Parathyroid adenoma (tissue), 2 donors: ENCODE measurements around the gene USF2.

Source experiments
- H2AFZ ChIP-seq: fragments of 300-600 bp; sonication (generic); one replicate; pipeline ENCODE4 v1.7.0; 2017; ENCODE audit warnings: antibody characterized with exemption, mild to moderate bottlenecking
- H3K27ac ChIP-seq: fragments of 300-600 bp; sonication (generic); one replicate; pipeline ENCODE4 v1.7.0; 2017
- H3K27me3 ChIP-seq: fragments of 300-600 bp; sonication (generic); one replicate; pipeline ENCODE4 v1.7.0; 2017; ENCODE audit warnings: low read length; ENCODE audit not compliant: control insufficient read depth, insufficient read depth
- H3K36me3 ChIP-seq: fragments of 300-600 bp; sonication (generic); one replicate; pipeline ENCODE4 v1.7.0; 2017; ENCODE audit warnings: low read length; ENCODE audit not compliant: control insufficient read depth, insufficient read depth
- H3K4me1 ChIP-seq: fragments of 300-600 bp; sonication (generic); one replicate; pipeline ENCODE4 v1.7.0; 2017; ENCODE audit warnings: control low read depth
- H3K4me2 ChIP-seq: fragments of 300-600 bp; sonication (generic); one replicate; pipeline ENCODE4 v1.7.0; 2017; ENCODE audit warnings: low read length
- H3K4me3 ChIP-seq: fragments of 300-600 bp; sonication (generic); one replicate; pipeline ENCODE4 v1.7.0; 2017; ENCODE audit warnings: low read depth, low read length
- H3K79me2 ChIP-seq: fragments of 300-600 bp; sonication (generic); one replicate; pipeline ENCODE4 v1.7.0; 2017; ENCODE audit warnings: control low read depth
- H3K9ac ChIP-seq: fragments of 300-600 bp; sonication (generic); one replicate; pipeline ENCODE4 v1.7.0; 2017; ENCODE audit warnings: mild to moderate bottlenecking
- H3K9me3 ChIP-seq: fragments of 300-600 bp; sonication (generic); one replicate; pipeline ENCODE4 v1.7.0; 2017; ENCODE audit warnings: low read length; ENCODE audit not compliant: control insufficient read depth
- CTCF ChIP-seq: fragments of 300-600 bp; sonication (generic); IDR thresholded peaks from one replicate; pipeline ENCODE4 v1.7.0; 2017; ENCODE audit warnings: antibody characterized with exemption, mild to moderate bottlenecking
- donor health status: primary hyperparathyroidism.

Gene USF2

DNA sequence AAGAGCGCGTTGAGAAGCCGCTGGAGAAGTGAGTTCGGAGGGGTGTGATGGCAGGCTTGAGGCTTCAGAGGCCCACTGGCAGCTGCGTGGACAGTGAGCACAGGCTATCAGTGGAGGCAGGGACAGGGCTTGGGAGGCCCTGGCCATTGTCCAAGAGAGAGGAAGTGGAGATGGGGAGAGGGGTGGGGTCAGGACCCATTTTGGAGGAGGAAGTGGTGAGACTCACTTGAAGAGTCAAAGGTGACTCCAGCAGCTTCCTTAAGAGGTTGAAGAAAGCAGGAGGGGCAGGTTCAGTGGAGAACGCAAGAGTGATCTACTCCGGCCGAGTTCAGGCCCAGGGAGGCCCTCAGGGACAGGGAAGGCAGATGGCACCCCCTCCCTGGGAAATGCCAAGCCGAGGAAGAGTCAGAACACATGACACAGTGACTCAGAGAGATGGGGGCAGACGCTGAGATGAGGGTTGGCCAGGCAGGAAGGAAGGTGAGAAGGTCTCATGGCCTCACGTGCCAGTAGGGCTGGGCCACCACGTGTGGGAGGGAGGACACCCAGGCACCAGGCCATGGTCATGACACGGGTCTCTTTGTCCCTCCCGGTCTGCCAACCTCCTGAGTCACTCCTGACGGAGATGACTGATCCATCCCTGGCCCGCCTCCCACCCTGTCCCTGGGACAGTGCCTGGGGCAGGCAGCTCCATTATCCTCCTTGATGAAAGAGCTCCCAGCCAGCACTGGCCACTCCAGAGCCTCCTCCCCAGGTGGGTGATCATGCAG lies 50.1 kb downstream of the USF2 start:
- no peaks in the 10 kb centered on the region for H3K36me3 ChIP-seq
- H2AFZ ChIP-seq, result no peak overlapping the region
- no peak overlapping the region for H3K4me2 ChIP-seq
- no peak overlapping the region for H3K9ac ChIP-seq
- no peaks in the 10 kb centered on the region for H3K27me3 ChIP-seq
- no peaks in the 10 kb centered on the region for H3K9me3 ChIP-seq
- no peaks in the 10 kb centered on the region for H3K4me1 ChIP-seq
- no peak for TF ChIP-seq CTCF
- H3K4me3 ChIP-seq, result no peak overlapping the region
- no peaks in the 10 kb centered on the region for H3K79me2 ChIP-seq
- peak overlapping the region; percentile 22 for H3K27ac ChIP-seq

DNA sequence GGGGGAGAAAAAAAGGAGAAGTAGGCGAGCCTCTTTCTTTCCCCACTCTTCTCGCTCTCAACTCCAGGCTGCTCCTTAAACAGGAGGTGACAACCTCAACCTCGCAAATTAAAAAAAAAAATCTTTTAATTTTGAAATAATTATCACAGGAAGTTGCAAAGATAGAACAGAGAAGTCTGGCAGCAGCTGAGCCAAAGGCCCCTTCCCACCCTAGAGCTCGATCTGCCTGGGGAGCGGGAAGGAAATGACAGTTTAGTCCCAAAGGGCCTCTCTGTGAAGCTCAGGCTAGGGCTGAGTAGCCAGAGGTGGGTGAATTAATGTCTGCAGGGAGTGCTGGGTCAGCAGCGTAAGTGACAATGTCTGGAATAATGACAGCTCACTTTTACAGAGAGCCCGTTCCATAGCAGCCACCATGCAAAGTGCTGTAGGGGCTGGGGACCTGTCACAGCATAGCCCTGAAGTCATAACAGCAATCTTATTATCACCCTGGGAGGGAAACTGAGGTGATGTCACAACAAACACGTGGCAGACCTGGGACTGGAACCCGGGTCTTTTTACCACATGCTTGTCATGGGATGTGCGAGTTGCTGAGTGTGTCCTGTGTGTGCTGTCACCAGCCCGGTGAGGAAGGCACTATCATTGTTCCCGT lies 51.4 kb downstream of the USF2 start:
- H3K36me3 ChIP-seq, result no peaks in the 10 kb centered on the region
- H2AFZ ChIP-seq, result no peak overlapping the region

DNA sequence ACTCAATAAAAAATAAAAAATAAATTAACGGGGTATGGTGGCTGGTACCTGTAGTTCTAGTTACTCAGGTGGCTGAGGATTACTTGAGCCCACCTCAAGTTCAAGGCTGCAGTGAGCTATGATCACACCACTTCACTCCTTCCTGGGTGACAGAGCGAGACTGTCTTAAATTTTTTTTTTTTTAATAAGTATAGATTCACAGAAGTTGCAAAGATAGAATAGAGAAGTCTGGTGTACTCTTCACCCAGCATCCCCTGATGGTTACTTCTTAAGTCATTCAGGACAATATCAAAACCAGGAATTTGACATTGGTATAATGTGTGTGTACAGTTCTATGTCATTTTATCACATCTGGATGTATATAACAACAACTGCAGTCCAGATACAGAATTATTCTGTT lies 52.5 kb downstream of the USF2 start:
- no peak for TF ChIP-seq CTCF
- no peaks in the 10 kb centered on the region for H3K4me1 ChIP-seq
- no peak overlapping the region for H3K4me2 ChIP-seq
- H2AFZ ChIP-seq, result no peak overlapping the region
- no peaks in the 10 kb centered on the region for H3K27me3 ChIP-seq
- no peaks in the 10 kb centered on the region for H3K9me3 ChIP-seq
- H3K4me3 ChIP-seq, result no peak overlapping the region
- H3K27ac ChIP-seq, result no peak overlapping the region
- no peaks in the 10 kb centered on the region for H3K36me3 ChIP-seq
- no peak overlapping the region for H3K9ac ChIP-seq
- H3K79me2 ChIP-seq, result no peaks in the 10 kb centered on the region

More for the DNA sequence above, 51.4 kb downstream of the USF2 start:
- no peak for TF ChIP-seq CTCF
- no peak overlapping the region for H3K27ac ChIP-seq
- no peaks in the 10 kb centered on the region for H3K9me3 ChIP-seq
- H3K27me3 ChIP-seq, result no peaks in the 10 kb centered on the region
- no peak overlapping the region for H3K4me3 ChIP-seq
- no peak overlapping the region for H3K4me2 ChIP-seq
- no peaks in the 10 kb centered on the region for H3K79me2 ChIP-seq
- no peaks in the 10 kb centered on the region for H3K4me1 ChIP-seq
- H3K9ac ChIP-seq, result no peak overlapping the region

- Histone ChIP-seq H3K4me2 (no peak overlapping the region), H2AFZ (no peak overlapping the region), H3K27me3 (no peaks in the 10 kb centered on the region), H3K79me2 (no peaks in the 10 kb centered on the region), H3K27ac (no peak overlapping the region), H3K9ac (no peak overlapping the region), H3K36me3 (no peaks in the 10 kb centered on the region), H3K4me1 (no peaks in the 10 kb centered on the region), H3K9me3 (no peaks in the 10 kb centered on the region), H3K4me3 (no peak overlapping the region)
- no peak for TF ChIP-seq CTCF
These were observed 53.3 kb downstream of the USF2 start for GRCh38 chr19:35322014-35322413.

DNA sequence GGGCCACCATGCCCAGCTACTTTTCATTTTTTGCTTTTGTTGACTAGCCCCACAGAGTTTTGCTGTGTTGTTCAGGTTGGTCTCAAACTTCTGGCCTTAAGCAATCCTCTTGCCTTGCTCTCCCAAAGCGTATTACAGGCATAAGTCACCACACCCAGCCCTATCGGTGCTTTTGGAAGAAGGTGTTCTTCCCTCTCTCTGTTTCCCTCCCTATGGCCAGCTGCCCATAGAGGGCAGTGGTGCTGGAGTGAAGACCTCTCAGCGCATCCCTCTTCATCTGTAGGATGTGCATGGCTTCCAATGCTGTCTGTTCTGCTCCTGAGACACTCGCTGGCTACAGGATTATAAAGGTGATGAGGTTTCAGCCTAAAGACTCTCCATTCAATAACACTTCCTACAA lies 58.9 kb downstream of the USF2 start:
- Histone ChIP-seq H3K36me3 (no peaks in the 10 kb centered on the region), H2AFZ (no peak overlapping the region), H3K79me2 (no peaks in the 10 kb centered on the region), H3K9ac (no peak overlapping the region), H3K4me3 (no peak overlapping the region), H3K4me2 (no peak overlapping the region), H3K27ac (no peak overlapping the region), H3K4me1 (no peaks in the 10 kb centered on the region), H3K27me3 (no peaks in the 10 kb centered on the region), H3K9me3 (no peaks in the 10 kb centered on the region)
- peak; percentile 41 for TF ChIP-seq CTCF
